CD4-positive, alpha-beta T cell treated with Interleukin-2 at 100 ng/mL for 4 hours (primary cell): ENCODE results near the gene WDR43.

Experiments
- DNase-seq: peaks from one replicate; pipeline ENCODE4 v3.0.0-alpha.2; 2020; ENCODE audit warnings: low spot score

The WDR43 gene

DNA sequence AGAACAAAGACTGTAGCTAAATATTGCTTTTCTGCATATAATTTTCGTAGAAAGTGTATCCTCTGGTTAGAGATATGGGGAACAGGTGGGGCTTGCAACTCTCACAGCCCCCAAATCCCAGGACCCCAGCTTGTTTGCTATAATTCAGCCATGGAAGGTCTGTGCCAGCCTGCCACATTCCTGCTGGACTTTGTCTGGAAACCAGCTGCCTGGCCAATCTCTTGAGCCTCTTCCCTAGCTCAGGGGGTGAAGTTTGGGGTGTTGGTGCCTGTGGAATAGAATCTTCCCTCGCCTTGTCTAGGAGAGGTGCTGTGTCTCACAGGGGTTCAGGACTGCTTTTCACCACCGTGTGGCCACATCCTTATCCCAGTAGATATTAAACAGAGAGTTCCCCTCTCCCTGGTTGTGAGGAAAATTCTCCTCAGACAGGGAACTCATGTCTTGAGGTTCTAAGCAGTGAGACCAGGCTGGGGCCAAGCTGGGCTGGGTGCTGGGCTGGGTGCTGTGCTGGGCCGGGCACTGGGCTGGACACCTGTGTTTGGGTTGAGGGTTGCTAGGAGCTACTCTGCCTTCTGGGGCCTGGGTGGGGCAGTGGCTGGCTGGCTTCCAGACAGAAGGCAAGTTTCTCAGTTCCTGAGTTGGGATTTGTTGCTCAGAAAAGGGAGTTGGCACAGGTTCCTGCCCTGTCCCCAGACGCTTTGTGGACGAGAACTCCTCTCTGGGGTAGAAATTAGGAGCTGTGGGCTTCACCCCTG is 98.9 kb downstream of the WDR43 start:
- DNase-seq, result no peak

DNA sequence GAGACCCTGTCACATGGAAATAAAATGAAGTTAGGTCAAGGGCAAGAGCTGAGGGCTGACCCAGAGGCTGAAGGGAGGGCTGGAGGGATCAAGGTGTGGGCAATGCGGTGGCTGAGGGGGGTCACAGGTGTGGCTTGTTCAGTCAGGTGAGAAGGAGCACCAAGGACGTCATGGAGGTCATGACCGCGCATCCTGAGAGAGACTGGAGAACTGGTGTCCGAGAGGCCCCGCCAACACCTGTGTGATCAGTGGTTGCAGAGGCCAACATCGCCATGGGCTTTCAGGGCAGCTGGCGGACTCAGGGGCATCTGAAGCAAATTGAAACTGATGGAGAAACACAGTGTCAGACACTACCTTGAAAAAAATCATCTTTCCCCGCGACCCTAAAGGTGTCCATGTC is 99.6 kb downstream of the WDR43 start:
- no peak for DNase-seq

DNA sequence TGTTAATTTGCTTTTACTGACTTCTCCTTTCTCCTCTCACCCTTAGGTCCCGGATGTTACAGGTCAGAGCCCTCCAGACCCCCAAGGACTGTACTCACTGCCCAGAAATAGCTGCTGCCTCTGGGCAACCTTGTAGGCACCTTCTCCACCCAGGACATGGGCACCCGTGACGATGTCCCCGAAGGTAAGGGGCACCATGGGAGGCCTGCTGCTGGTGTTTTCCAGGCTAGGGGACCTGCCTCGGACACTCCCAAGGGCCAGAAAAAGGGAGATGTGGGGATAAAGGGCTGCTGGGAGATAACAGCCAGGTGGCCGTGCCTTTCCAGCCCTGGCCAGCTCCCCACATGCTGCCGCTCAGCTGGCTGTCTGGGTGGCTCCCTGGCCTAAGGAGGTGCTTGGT is 100.2 kb downstream of the WDR43 start:
- DNase-seq, result no peak

- DNase-seq, result no peak
Measured at GRCh38 chr2:28995765-28996750, 101.6 kb downstream of the WDR43 start.

- no peak for DNase-seq
Measured at GRCh38 chr2:28997237-28997846, 102.9 kb downstream of the WDR43 start.
